ENCODE data around the gene TSHZ3. TPM values are rescaled to one million over a fixed set of nuclear protein-coding genes. Genes with fewer than 3 reads are reported as not detected.
A peak's percentile ranks its signal among the peaks of the same experiment; 100 is the strongest.

TSHZ3 gene
- total RNA-seq, 1 donor from 2014 or later, result 9.4 TPM

GRCh38 chr19:31266731-31267130, 82.5 kb downstream of the TSHZ3 start:
- DNase-seq (ENCODE audit: low spot score), result no peak

DNA sequence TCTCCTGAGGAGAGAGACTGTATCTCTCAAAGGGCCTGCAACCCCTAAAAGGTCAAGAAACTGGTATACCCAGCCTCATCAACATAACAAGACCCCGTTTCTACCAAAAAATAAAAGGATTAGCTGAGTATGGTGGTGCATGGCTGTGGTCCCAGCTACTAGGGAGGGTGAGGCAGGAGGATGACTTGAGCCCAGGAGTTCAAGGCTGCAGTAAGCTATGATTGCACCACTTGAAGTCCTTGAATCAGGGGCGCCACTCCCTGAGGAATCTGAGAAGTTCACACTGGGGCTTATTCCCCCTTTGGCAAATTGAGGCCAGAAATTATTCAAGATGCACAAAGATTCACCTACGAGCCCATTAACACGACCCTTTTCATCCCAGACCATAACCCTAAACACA, 83.0 kb downstream of the TSHZ3 start:
- no peak for DNase-seq (ENCODE audit: low spot score)

DNA sequence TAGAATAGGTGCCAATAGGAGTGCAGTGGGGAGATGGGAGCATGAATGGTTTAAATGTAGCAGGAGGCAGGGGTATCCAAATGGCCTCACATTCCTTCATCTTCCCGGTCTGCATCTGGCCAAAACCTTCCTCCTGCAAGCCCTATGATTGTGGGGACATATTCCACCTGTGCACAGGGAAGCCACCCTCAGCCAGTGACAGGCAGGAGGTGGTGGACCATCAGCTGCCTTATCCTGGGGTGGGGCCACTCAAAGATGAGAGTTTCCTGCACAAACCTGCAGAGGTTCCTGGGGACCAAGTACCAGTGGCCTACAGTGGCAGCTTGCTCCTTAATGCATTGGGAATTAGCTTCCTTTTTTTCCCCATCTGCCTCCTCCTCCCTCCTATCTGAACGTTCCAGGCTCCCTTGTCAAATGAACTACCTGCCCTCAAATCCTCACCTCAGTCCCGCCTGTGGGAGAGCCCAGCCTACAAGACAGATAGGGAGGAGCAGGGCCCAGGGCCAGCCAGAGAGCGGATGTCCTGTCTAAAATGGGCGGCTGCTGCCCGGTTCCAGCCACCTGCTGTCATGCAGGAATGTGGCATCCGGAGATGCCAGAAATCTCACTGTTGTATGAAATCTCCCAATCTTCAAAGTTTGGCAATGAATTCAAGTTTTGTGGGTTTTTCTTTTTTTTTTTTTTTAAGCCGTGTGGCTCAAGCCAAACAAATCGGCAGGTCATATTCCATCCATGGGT, 85.0 kb downstream of the TSHZ3 start:
- DNase-seq (ENCODE audit: low spot score), result no peak

DNA sequence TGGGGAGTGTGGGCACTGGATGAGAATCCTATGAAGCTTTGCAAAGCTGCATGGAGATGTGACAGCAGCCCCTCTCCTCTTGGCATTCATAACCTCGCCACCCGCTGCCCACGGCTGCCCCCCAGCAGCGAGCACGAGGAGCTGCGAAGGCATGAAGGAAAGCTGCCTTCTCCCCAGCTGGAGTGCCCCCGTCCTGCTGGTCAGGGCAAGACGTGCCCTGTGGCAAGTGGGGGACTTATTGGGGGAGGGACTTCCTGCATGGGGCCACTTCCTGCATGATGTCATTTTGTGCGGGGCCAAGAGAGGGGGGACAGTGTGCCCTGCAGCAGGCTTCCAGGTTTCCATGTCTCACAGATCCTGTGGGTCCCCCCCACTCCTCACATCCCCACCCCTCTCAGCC, 85.9 kb downstream of the TSHZ3 start:
- no peak for DNase-seq (ENCODE audit: low spot score)

DNA sequence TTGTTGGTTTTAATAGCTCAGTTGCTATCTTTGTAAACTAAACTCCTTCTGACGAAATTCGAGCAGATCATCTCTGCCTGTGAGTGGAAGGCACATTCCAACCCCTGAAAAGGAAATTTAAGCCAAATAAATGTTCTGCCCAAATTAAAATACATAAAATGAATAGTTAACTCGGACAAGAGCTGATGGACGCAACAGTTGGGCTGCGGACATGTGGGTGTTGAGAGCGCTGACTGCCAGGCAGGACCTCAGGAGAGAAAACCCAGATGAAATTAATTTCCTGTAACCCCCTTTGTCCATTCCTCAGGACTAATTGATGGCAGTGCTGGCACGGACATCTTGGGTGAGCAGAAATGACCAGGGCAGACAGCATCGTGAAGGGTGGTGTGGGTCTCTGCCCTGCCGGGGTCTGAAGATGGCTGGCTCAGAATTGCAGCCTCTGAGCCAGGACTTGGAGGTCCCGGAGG, 86.5 kb downstream of the TSHZ3 start:
- peak; percentile 74 for DNase-seq (ENCODE audit: low spot score)

DNA sequence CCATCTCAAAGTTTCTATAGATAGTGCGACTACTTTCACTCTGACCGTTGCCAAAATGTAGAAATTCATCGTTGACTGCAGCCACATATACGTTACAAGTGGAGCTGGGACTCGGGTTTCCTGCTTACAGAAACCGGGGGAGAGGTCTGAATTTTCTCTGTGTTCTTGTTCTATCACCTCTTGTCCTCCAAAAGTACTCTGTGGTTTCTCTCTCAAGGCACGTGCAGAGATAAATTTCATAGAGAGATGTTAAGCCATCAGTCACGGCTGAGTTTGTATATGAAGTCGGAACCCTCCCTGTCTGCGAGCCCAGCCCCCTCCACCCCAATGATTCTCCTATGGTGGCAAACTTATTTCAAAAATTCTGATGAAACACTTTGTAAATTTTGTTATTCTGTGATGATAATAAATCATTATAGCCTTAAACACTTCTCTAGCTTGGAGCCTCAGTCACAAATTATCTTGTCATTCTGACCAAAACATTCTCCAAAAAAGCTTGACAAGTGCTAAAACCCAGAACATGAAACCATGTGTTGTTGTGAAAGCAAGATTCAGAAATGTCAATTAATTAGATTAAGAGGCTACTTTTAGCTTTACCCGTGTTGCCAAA, 87.5 kb downstream of the TSHZ3 start:
- DNase-seq (ENCODE audit: low spot score), result no peak

GRCh38 chr19:31261019-31261602, 88.1 kb downstream of the TSHZ3 start:
- peak; percentile 38 for DNase-seq (ENCODE audit: low spot score)

GRCh38 chr19:31260171-31260933, 88.9 kb downstream of the TSHZ3 start:
- DNase-seq (ENCODE audit: low spot score), result no peak

DNA sequence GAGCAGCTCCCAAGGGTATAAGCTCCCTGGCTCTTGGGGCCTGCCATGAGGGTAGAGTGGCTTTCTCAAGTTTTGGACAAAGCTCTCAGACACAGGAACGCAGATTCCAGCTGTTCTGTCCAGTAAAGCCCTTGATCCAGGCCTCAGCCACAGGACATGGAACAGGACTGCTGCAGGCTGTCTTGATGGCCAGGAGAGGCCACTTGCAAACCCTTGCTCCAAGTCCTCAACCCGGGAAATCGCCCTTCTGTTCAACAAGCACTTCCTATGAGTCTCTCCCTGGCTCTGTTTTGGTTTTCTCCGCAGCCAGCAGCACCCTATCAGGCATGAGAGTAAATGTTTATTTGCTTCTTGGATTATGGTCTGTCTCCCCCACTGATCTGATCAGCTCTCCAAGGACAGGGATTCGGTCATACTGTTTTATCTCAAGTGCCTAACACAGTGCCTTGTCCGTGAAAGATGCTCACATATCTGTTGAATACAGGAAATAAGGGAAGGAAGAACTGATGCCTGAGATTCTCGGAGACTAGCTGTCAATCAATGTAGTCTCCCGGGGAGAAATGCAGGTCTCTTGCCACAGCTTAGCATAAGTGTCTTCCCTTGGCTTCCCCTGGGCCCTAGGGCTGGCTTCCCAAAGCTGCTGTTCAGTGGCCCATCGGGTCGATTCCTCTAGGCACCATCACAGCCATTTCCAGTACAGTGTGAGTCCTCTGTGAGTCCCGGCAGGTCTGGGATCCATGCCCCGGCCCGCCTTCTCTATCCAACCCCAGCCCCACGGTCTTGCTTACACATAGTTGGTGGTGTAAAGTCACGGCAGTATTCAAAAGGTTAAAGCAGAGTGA, 90.8 kb downstream of the TSHZ3 start:
- DNase-seq (ENCODE audit: low spot score), result peak; percentile 51

- no peak for DNase-seq (ENCODE audit: low spot score)
Observed at GRCh38 chr19:31257426-31258130, 91.7 kb downstream of the TSHZ3 start.

DNA sequence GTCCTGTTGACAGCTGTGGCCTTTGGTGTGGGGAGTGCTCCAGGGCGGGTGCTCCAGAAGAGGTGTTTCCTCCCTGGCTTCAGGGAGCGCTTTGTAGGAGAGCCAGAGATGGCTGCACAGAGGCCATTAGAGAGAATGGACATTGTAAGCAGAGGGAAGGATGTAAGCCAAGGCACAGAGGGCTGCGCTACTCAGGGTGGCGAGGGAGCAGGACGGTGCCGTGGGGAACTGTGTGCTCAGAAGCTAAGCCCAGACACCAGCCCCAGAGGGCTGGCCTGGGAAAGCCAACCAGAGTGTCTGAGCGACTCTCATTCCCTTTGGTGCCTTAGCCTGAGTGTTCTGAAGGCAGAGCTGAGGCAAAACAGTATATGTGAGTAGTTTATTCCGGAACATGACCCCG, 92.2 kb downstream of the TSHZ3 start:
- DNase-seq (ENCODE audit: low spot score), result no peak

GRCh38 chr19:31256593-31256960, 92.7 kb downstream of the TSHZ3 start:
- DNase-seq (ENCODE audit: low spot score), result no peak

DNA sequence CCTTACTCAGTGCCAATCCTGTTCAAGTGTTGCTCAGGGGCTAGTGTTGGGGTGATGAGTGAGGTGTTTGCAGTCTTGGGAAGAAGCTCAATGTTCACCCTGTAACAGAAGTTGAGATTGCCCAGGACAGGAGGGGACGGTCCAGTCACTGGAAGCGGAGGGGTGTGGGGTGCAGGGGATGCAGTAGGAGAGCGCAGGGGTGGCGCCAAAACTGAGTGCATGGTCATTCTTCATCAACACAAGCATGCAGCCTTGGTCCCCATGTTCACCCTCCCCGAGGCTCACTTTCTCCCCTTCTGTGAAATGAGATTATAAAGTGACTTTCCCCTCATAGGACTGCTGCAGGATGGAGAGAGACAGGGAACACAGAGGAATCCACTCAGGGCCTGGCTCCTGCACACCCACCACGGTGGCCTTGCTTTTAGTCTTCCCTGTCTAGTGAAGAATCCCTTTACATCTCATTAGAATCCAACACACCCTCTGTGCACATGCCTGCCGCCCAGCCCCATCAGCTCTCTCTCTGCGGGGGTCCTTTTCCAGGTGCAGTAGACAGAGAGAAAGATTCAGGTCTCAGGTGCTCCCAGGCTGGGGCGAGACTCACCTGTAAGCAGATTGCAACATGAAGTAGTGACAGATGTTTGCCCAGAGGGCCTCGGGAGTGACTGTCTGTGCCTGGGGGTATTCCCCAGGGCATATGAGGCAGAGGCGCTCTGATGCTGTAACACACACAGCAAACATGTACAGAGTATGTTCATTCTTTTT, 93.2 kb downstream of the TSHZ3 start:
- no peak for DNase-seq (ENCODE audit: low spot score)

- peak; percentile 72 for DNase-seq (ENCODE audit: low spot score)
Observed at GRCh38 chr19:31255174-31255799, 93.9 kb downstream of the TSHZ3 start.

DNA sequence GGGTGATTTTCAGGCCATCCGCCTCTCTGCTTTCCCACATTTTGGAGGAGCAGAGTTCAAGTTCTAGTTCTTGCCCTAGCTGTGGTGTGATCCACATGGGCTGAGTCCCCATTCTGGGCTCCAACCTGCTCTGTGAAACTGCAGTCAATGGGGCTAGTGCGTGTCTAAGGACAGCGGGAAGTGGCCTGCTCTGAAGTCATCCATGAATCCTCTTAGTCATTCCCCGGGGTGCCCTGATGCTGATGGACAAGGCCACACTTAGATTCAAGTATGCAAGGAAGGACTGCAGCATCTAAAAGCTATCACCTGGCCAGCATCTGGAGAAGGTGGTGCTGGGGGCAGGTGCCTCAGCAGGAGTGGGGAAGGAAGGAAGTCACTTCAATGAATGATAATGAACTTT, 94.6 kb downstream of the TSHZ3 start:
- no peak for DNase-seq (ENCODE audit: low spot score)

DNA sequence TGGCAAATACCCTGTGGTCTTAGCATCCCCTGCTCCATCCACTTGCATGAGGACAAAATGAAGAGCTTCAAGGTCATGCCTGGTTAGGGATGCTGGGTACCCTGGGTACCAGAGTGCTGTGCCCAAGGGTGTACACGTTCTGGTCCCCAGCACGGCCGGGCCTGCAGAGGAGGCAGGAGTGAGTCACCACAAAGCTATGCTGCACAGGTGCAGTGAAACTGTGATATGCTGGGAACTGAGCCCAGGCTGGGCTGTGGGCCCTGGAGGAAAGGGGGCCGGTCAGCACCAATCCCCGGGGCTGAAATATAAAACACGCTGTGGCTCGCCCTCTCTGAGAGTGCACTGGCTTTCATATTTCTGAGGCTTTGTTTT, 95.1 kb downstream of the TSHZ3 start:
- peak; percentile 28 for DNase-seq (ENCODE audit: low spot score)

DNA sequence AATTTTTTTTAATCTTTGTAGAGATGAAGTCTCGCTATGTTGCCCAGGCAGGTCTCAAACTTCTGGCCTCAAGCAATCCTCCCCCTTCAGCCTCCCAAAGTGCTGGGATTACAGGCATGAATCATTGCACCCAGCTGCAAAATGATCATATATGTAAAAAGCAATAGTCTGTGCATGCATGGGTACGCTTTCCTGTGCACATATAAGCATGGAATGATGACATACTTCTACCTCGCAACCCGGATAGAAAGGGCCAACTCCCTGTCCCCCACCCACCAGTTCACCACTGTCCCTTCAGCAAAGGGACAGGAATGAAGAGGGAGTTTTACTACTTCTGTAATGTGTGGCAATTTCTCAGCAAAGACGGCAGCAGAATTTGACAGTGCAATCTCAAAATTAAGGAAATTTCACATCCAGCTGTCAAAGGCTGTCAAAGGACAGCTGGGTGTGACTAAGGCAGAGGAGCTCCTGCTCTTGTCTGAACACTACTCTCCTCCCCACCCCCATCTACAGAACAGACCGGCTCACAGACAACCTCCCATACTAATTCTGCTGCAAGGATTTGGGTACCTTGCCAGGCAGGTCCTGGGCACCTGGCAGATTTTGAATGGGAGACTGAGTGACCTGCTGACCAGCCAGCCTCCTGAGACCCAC, 95.6 kb downstream of the TSHZ3 start:
- DNase-seq (ENCODE audit: low spot score), result no peak

GRCh38 chr19:31252441-31252840, 96.8 kb downstream of the TSHZ3 start:
- DNase-seq (ENCODE audit: low spot score), result no peak

DNA sequence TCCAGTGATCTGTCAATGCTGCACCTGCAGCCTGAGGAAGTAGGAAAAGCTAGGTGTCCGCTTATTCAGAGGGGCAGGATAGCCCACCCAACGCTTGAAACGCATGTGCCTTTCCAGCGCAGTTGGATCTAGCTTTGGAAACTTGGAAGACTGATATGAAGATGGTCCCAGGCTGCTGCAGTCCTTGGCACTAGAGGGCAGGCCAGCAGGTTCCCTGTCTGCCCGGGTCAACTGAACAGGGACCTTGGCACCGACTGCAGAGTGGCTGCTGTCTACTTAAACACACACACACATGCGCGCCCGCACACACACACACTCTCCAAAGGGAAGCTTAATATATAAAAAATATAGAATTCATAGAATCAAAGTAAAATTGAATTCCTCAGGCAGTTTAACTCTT, 100.0 kb downstream of the TSHZ3 start:
- DNase-seq (ENCODE audit: low spot score), result no peak

Data from umbilical cord (tissue), 2 donors.